Measurements from ENCODE around the gene LIMS1.

DNA sequence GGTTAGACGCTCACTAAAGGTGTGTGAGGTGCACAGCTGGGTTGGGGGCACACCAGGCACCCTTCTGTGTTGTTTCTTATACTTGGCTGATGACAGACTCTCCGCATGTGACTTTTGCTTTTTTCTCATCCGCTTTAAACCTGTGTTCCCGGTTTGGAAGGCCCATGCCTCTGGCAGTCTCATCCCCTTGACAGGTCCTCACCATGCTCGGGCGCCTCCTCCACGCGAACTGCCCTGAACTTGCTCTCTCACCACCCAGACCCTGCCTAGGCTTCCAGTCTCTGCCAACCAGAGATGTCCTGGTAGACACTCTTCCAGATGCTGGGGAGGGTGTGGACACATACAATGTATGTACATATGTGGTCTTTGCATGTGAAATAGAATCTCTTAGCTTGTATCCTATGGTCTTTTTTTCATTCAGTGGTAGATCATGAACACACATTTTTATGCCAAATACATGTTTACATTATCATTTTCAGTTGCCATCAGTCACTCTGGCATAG, 79.8 kb downstream of the LIMS1 start:
- TF ChIP-seq, protein P1, sequence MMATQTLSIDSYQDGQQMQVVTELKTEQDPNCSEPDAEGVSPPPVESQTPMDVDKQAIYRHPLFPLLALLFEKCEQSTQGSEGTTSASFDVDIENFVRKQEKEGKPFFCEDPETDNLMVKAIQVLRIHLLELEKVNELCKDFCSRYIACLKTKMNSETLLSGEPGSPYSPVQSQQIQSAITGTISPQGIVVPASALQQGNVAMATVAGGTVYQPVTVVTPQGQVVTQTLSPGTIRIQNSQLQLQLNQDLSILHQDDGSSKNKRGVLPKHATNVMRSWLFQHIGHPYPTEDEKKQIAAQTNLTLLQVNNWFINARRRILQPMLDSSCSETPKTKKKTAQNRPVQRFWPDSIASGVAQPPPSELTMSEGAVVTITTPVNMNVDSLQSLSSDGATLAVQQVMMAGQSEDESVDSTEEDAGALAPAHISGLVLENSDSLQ (IDR thresholded peaks at IDR 0.05) = no peak
- no peak for TF ChIP-seq FOXK2 (IDR thresholded peaks at IDR 0.05)
- TF ChIP-seq HDGF (IDR thresholded peaks at IDR 0.05; ENCODE audit: borderline replicate concordance) = no peak
- TF ChIP-seq SUZ12 (IDR thresholded peaks at IDR 0.05) = no peak
- no peak for TF ChIP-seq ZNF384 (IDR thresholded peaks at IDR 0.05)
- TF ChIP-seq FOXA1 (IDR thresholded peaks at IDR 0.05) = no peak
- TF ChIP-seq ARNT (IDR thresholded peaks at IDR 0.05) = no peak
- no peak for TF ChIP-seq BHLHE40 (IDR thresholded peaks at IDR 0.05; ENCODE audit: borderline replicate concordance)
- no peak for TF ChIP-seq LEF1 (IDR thresholded peaks at IDR 0.05; ENCODE audit: borderline replicate concordance)
- TF ChIP-seq ELF4 (IDR thresholded peaks at IDR 0.05) = no peak
- TF ChIP-seq FOXM1 (IDR thresholded peaks at IDR 0.05; ENCODE audit: borderline replicate concordance) = no peak
- no peak for TF ChIP-seq CTBP1 (IDR thresholded peaks at IDR 0.05; ENCODE audit: borderline replicate concordance)
